Astrocyte (in vitro differentiated cells and primary cell): ENCODE measurements around the gene NOXO1. TPM values are rescaled to one million over a fixed set of nuclear protein-coding genes. Genes with fewer than 3 reads are reported as not detected.

Experiments
- DNase-seq: peaks from one replicate; pipeline ENCODE4 v3.0.0-alpha.2; 2010; ENCODE audit warnings: low read depth
- FAIRE-seq: peaks from 2 replicates; lab custom pipeline; 2011; peaks lifted over from hg19 to GRCh38; lab: Jason Lieb, UNC
- H2AFZ ChIP-seq: 2 replicates; pipeline ENCODE4 v1.6.0; 2012; ENCODE audit warnings: low read depth, low read length, inconsistent platforms
- H3K27ac ChIP-seq: 2 replicates; pipeline ENCODE4 v1.5.1; 2011; ENCODE audit warnings: low read depth, low read length, inconsistent platforms
- H3K27me3 ChIP-seq: 2 replicates; pipeline ENCODE4 v1.6.0; 2011; ENCODE audit warnings: low read length, inconsistent platforms; ENCODE audit not compliant: insufficient read depth
- H3K36me3 ChIP-seq: 2 replicates; pipeline ENCODE4 v1.5.1; 2011; ENCODE audit warnings: low read length, inconsistent platforms; ENCODE audit not compliant: insufficient read depth
- H3K4me1 ChIP-seq: 2 replicates; pipeline ENCODE4 v1.5.1; 2011; ENCODE audit warnings: low read length, inconsistent platforms; ENCODE audit not compliant: insufficient read depth
- H3K4me2 ChIP-seq: 2 replicates; pipeline ENCODE4 v1.6.0; 2012; ENCODE audit warnings: low read length, inconsistent platforms
- H3K4me3 ChIP-seq: 2 replicates; pipeline ENCODE4 v1.5.1; 2011; ENCODE audit warnings: low read depth, mild to moderate bottlenecking, low read length, inconsistent platforms; ENCODE audit not compliant: insufficient read depth
- H3K79me2 ChIP-seq: 2 replicates; pipeline ENCODE4 v1.6.0; 2012; ENCODE audit warnings: mild to moderate bottlenecking, low read length, inconsistent platforms; ENCODE audit not compliant: insufficient read depth
- H3K9ac ChIP-seq: 2 replicates; pipeline ENCODE4 v1.6.0; 2012; ENCODE audit warnings: mild to moderate bottlenecking, low read length, inconsistent platforms
- H3K9me3 ChIP-seq: 2 replicates; pipeline ENCODE4 v1.5.1; 2012; ENCODE audit warnings: low read depth, mild to moderate bottlenecking, low read length, inconsistent platforms; ENCODE audit not compliant: insufficient read depth
- H4K20me1 ChIP-seq: 2 replicates; pipeline ENCODE4 v1.6.0; 2012; ENCODE audit warnings: low read length, inconsistent platforms; ENCODE audit not compliant: insufficient read depth
- H3K27ac Mint-ChIP-seq: one replicate; pipeline ENCODE4 v1.8.0; 2021; ENCODE audit warnings: mild to moderate bottlenecking, mixed read lengths; ENCODE audit not compliant: unreplicated experiment
- H3K27me3 Mint-ChIP-seq: one replicate; pipeline ENCODE4 v1.8.0; 2021; ENCODE audit warnings: low read depth, mixed read lengths; ENCODE audit not compliant: unreplicated experiment
- H3K36me3 Mint-ChIP-seq: one replicate; pipeline ENCODE4 v1.8.0; 2021; ENCODE audit warnings: low read depth, mixed read lengths; ENCODE audit not compliant: unreplicated experiment
- H3K4me1 Mint-ChIP-seq: one replicate; pipeline ENCODE4 v1.8.0; 2021; ENCODE audit warnings: low read depth, mixed read lengths; ENCODE audit not compliant: unreplicated experiment
- H3K4me3 Mint-ChIP-seq: one replicate; pipeline ENCODE4 v1.8.0; 2021; ENCODE audit warnings: mild to moderate bottlenecking, moderate library complexity, mixed read lengths; ENCODE audit not compliant: unreplicated experiment
- H3K9me3 Mint-ChIP-seq: one replicate; pipeline ENCODE4 v1.8.0; 2021; ENCODE audit warnings: mild to moderate bottlenecking, mixed read lengths; ENCODE audit not compliant: unreplicated experiment
- CTCF ChIP-seq: IDR thresholded peaks from 2 replicates; pipeline ENCODE4 v1.5.1; 2011; ENCODE audit warnings: low read depth, mild to moderate bottlenecking, inconsistent platforms, low read length, moderate library complexity; ENCODE audit not compliant: insufficient read depth
- EZH2 ChIP-seq: IDR thresholded peaks from 2 replicates; pipeline ENCODE4 v1.6.1; 2012; ENCODE audit warnings: mild to moderate bottlenecking, low read length, inconsistent platforms; ENCODE audit not compliant: insufficient read depth
- total RNA-seq: library from RNA; stranded (reverse); gene quantifications from 2 replicates; pipeline ENCODE4 v1.2.1, GENCODE V29; 2021

Gene NOXO1
- total RNA-seq, 1 donor from 2014 or later: 0.89 TPM

- H3K4me3 ChIP-seq: no peak overlapping the region
- H3K9ac ChIP-seq: no peak overlapping the region
- no peak overlapping the region for H3K4me2 ChIP-seq
- TF ChIP-seq CTCF: no peak
- H3K9me3 ChIP-seq: no peaks in the 10 kb centered on the region
- H3K27me3 Mint-ChIP-seq: peaks cover 11% of the 10 kb centered on the region
- H3K27ac Mint-ChIP-seq: no peak overlapping the region
- no peaks in the 10 kb centered on the region for H3K79me2 ChIP-seq
- H3K36me3 ChIP-seq: peaks cover 4% of the 10 kb centered on the region
- H3K4me1 Mint-ChIP-seq: no peaks in the 10 kb centered on the region
- peaks cover 6% of the 10 kb centered on the region for H3K4me1 ChIP-seq
- DNase-seq (no peak), FAIRE-seq (no peak)
- no peak overlapping the region for H3K4me3 Mint-ChIP-seq
- H3K9me3 Mint-ChIP-seq: no peaks in the 10 kb centered on the region
- H2AFZ ChIP-seq: no peak overlapping the region
- no peaks in the 10 kb centered on the region for H3K27me3 ChIP-seq
- H4K20me1 ChIP-seq: no peaks in the 10 kb centered on the region
- peaks cover 5% of the 10 kb centered on the region for H3K36me3 Mint-ChIP-seq
- H3K27ac ChIP-seq: no peak overlapping the region
Observed at GRCh38 chr16:1933097-1933661, 48.1 kb downstream of the NOXO1 start.

- H3K79me2 ChIP-seq: no peaks in the 10 kb centered on the region
- no peak overlapping the region for H3K9ac ChIP-seq
- peaks cover 12% of the 10 kb centered on the region for H3K27me3 Mint-ChIP-seq
- H3K4me1 Mint-ChIP-seq: no peaks in the 10 kb centered on the region
- no peak overlapping the region for H3K4me3 Mint-ChIP-seq
- H2AFZ ChIP-seq: no peak overlapping the region
- no peaks in the 10 kb centered on the region for H3K36me3 ChIP-seq
- no peaks in the 10 kb centered on the region for H3K27me3 ChIP-seq
- H3K4me1 ChIP-seq: peaks cover 6% of the 10 kb centered on the region
- TF ChIP-seq EZH2 (no peak), CTCF (no peak)
- DNase-seq (no peak), FAIRE-seq (no peak)
- H3K4me2 ChIP-seq: no peak overlapping the region
- H3K9me3 ChIP-seq: no peaks in the 10 kb centered on the region
- H3K4me3 ChIP-seq: no peak overlapping the region
- H3K27ac ChIP-seq: no peak overlapping the region
- H4K20me1 ChIP-seq: no peaks in the 10 kb centered on the region
- H3K27ac Mint-ChIP-seq: no peak overlapping the region
- H3K36me3 Mint-ChIP-seq: peaks cover 3% of the 10 kb centered on the region
- no peaks in the 10 kb centered on the region for H3K9me3 Mint-ChIP-seq
Observed at GRCh38 chr16:1932050-1933028, 48.9 kb downstream of the NOXO1 start.
